Urinary bladder (tissue), 4 donors: Measurements from ENCODE around the gene FXYD1. TPM values are rescaled to one million over a fixed set of nuclear protein-coding genes. Genes with fewer than 3 reads are reported as not detected.

Experiments
- DNase-seq: peaks from one replicate; pipeline ENCODE4 v3.0.0-alpha.2; 2015; ENCODE audit errors: extremely low spot score
- H3K27ac ChIP-seq: one replicate; pipeline ENCODE4 v1.5.1; 2013; ENCODE audit warnings: low read depth, mild to moderate bottlenecking, moderate library complexity
- H3K36me3 ChIP-seq: one replicate; pipeline ENCODE4 v1.6.1; 2013; ENCODE audit warnings: mild to moderate bottlenecking, moderate library complexity; ENCODE audit not compliant: insufficient read depth
- H3K4me1 ChIP-seq: one replicate; pipeline ENCODE4 v1.6.1; 2013; ENCODE audit warnings: mild to moderate bottlenecking, moderate library complexity; ENCODE audit not compliant: insufficient read depth
- H3K4me3 ChIP-seq: one replicate; pipeline ENCODE4 v1.5.1; 2013; ENCODE audit warnings: low read depth, low read length
- WGBS: extraction: QIAGEN DNeasy Blood & Tissue Kit; methylation state at CpG from one replicate; pipeline ENCODE4 v1.1.7; 2013; 5-methylcytosine and 5-hydroxymethylcytosine counted together
- polyA plus RNA-seq: library from polyadenylated mRNA; stranded (reverse); fragments of 200-250 nt; gene quantifications from one replicate; pipeline ENCODE4 v1.2.3, GENCODE V29; 2013
- total RNA-seq: library from RNA; depleted of rRNA; stranded (reverse); fragments of >200 nt; gene quantifications from one replicate; pipeline ENCODE4 v1.2.3, GENCODE V29; 2014
- donor health status: healthy with polysubstance abuse.
- donor health status: healthy.

FXYD1 gene
- total and polyA plus RNA-seq, 2 donors: 26.9 to 121 TPM

DNA sequence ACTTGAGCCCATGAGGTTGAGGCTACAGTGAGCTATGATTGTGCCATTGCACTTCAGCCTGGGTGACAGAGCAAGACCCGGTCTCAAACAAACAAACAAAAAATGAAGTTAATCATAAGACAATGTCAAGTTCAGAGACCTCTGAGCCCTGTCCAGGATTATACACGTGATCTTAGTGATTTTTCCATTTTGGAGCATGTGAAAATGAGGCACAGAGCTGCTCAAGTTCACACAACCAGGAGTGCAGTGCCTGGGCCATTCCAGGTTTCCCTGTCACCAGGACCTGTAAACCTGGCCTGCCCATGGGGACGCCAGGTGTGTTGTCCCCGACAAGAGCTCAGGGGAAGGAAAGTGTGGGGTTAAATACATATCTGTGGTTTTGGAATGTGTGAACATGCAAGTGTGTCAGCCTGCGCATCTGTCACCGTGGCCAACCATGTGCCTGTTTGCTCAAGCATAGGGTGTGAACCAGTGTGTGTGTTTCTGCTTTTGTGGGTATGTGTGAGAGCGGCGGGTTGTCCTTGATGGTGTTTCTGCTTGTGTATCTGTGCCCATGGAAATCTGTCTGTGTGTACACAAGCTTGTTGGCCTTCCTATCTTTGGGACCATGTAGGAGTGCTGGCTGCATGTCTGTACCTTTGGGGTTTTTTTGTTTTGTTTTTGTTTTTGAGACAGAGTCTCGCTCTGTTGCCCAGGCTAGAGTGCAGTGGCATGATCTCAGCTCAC is 1.5 kb upstream of the FXYD1 start:
- no peaks in the 10 kb centered on the region for H3K4me1 ChIP-seq
- no peak for DNase-seq
- WGBS: 73% methylated on average over 9 of the region's 9 CpGs
- H3K36me3 ChIP-seq: no peaks in the 10 kb centered on the region
- H3K27ac ChIP-seq: no peak overlapping the region
- no peak overlapping the region for H3K4me3 ChIP-seq

DNA sequence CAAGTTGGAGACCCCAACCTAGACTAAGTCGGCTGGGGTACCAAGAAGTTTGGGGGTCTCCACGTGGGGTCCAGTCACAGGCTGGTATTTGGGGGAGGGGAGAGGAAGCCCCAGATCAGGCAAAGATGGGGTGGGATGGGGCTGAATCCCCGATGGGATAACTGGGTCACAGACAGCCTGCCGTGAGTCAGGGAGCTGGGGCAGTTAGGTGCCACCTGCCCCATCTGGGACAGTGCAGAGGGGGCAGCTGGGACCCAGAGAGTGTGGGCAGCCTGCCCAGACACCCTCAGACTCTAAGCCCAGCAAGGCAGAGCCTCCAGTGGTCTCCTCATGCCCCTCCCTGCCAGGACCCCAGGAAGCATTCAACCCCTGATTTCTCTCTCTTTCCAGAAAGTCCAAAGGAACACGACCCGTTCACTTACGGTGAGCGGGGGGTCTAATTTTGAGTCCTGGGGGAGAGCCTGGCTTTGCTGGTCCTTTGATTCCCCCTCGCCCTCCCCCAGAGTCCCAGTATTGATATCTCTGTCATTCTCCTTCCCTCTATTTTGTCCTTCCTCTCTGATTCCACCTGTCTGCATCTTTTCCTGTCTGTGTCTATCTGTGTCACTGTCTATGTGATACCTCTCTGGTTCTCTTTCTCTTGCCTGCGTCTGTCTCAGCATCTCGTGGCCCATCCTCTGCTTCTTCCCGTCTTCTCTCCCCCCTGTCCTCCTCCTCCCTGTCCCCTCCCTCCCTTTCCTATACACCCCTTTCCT is 1.8 kb downstream of the FXYD1 start:
- DNase-seq: no peak
- H3K27ac ChIP-seq: peak overlapping the region; percentile 69
- 55% methylated on average over 12 of the region's 12 CpGs for WGBS
- H3K36me3 ChIP-seq: no peaks in the 10 kb centered on the region
- peak overlapping the region; percentile 8 for H3K4me3 ChIP-seq
- no peaks in the 10 kb centered on the region for H3K4me1 ChIP-seq

DNA sequence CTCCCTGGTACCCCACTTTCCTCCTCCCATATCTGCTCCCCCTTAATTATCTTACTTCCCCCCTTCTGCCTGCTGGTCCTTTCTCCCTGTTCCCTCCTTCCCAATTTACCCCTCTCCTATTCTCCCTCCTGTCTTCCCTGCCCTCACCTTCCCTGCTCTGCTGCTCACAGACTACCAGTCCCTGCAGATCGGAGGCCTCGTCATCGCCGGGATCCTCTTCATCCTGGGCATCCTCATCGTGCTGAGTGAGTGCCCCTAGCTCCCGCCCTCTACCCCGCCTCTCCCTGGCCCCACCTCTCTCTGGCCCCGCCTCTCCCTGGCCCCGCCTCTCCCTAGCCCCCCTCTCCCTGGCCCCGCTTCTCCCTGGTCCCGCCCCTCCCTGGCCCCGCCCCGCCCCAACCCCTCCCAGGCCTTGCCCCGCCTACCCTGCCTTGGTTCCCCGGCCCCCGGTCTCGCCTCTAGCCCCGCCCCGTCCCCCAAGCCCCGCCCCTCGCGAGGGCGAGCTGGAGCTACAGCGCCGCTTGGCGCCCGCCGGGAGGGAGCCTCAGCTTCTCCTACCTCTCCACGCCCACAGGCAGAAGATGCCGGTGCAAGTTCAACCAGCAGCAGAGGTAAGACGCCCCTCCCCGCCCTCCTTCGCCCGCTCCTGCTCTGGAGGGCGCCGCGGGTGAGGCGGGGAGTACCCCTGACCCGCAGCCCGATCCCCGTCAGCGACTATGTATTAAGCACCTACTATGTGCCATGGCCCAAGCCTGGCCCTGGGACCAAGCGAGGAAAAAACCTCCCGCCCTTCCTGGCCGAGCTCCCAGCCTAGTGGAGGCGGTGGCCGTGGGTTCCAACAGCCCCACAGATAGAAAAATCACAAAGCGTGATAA is 2.6 kb downstream of the FXYD1 start:
- WGBS: 7% methylated on average over 48 of the region's 48 CpGs
- Histone ChIP-seq H3K27ac (no peak overlapping the region), H3K4me1 (no peaks in the 10 kb centered on the region), H3K4me3 (peak overlapping the region; percentile 8), H3K36me3 (no peaks in the 10 kb centered on the region)
- DNase-seq: no peak

DNA sequence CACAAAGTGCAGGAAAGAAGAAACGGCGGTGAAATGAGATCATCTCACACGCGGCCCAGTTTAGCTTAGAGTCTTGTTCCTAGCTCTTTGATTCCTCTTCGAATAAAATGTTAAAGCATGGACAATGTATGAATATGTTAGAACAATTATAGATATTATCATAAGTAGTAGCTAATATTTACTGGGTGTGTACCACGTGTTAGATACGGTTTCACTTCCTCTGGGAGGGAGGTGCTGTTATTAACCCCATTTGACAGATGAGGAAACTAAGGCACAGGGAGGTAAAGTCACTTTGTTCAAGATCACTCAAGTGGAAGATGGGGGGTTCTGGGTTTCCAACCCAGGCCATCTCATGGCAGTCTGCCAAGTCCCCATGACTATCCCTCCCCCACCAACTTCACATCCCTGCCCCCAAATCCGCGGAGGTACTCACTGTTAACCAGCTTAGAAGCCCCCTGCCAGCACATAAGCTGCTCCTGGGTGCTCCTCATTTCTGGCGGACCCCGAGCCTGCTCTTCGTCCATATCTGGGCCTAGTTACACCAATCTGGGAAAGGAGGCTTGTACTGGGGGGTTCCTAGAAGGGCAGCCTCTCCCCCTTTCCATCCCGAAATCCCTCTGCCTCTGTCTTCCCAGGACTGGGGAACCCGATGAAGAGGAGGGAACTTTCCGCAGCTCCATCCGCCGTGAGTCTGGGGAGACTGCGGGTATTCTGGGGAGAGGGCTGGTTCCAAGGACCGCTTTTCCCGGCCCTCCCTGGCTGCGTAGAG is 3.4 kb downstream of the FXYD1 start:
- DNase-seq: no peak
- no peaks in the 10 kb centered on the region for H3K36me3 ChIP-seq
- no peaks in the 10 kb centered on the region for H3K4me1 ChIP-seq
- 47% methylated on average over 21 of the region's 21 CpGs for WGBS
- no peak overlapping the region for H3K27ac ChIP-seq
- H3K4me3 ChIP-seq: no peak overlapping the region

DNA sequence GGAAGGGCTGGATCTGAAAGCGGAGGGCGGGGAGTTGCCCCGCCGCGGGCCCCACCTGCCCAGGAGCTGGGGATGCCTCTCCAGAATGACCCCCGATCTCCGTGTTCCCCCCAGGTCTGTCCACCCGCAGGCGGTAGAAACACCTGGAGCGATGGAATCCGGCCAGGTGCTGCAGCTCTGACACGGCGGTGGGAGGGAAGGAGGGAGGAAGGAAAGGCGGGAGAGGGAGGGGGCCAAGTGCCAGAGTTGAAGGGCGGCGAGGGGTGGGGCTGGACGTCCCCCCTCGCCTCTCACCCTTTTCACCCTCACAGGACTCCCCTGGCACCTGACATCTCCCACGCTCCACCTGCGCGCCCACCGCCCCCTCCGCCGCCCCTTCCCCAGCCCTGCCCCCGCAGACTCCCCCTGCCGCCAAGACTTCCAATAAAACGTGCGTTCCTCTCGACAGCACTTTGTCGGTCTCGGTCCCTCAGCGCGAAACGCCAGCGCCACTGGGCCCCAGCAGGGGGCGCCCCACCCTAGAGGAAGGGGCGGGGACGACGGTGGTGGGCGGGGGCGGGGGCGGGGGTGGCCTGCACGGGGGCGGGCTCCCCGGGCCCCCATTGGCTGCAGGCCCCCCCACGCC is 4.1 kb downstream of the FXYD1 start:
- 15% methylated on average over 45 of the region's 46 CpGs for WGBS
- Histone ChIP-seq H3K4me3 (no peak overlapping the region), H3K36me3 (no peaks in the 10 kb centered on the region), H3K4me1 (no peaks in the 10 kb centered on the region), H3K27ac (no peak overlapping the region)
- no peak for DNase-seq

DNA sequence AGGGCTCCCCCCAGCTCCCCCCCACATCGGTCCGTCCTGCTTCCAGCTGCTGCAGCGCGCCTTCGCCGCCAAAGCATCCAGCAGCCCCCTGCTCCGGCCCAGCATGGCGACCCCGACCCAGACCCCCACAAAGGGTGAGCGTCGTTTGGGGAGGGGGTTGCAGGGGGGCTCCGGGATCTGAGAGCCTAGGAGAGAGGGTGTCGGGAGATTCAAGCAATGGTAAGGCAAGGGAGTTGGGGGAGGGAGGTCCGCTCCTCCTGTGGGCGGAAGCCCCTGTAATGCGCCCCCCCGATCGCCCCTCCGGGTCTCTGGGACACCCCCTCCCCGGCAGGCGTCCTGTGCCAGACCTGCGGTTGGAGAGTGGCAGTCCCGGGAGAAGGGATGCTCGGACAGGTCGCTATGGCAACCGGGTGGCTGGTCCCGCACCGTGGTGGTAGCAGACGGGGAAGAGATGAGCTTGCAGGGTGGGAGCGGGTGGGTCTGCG is 4.6 kb downstream of the FXYD1 start, which contains the start of gene FXYD7:
Gene FXYD7 (plus strand): TSS at position 25 of the 485 bp plus-strand sequence. CDS start 79 bp downstream, at position 104.
- no peaks in the 10 kb centered on the region for H3K4me1 ChIP-seq
- H3K36me3 ChIP-seq: no peaks in the 10 kb centered on the region
- DNase-seq: no peak
- WGBS: 14% methylated on average over 31 of the region's 31 CpGs
- H3K27ac ChIP-seq: no peak within 1 kb of the TSS
- H3K4me3 ChIP-seq: no peak within 1 kb of the TSS

DNA sequence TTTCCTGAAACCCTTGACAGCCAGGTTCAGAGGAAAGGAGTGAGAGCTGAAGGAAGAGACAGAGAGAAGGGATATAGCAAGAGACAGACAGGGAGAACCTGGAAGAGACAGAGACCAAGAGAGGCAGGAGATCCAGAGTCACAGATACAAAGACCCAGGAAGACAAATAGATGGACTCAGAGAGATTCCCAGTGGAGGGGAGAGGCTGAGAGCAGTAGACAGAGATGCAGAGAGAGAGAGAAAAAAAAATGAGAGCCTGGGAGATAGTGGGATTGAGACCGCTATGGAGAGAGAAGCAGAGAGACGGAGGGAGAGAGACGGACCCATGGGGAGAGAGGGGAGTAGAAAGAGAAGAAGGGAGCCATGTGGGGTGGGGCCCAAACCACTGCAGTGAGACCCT is 5.2 kb downstream of the FXYD1 start:
- Histone ChIP-seq H3K4me1 (no peaks in the 10 kb centered on the region), H3K27ac (no peak overlapping the region), H3K4me3 (no peak overlapping the region), H3K36me3 (no peaks in the 10 kb centered on the region)
- 59% methylated on average over 3 of the region's 3 CpGs for WGBS
- no peak for DNase-seq

DNA sequence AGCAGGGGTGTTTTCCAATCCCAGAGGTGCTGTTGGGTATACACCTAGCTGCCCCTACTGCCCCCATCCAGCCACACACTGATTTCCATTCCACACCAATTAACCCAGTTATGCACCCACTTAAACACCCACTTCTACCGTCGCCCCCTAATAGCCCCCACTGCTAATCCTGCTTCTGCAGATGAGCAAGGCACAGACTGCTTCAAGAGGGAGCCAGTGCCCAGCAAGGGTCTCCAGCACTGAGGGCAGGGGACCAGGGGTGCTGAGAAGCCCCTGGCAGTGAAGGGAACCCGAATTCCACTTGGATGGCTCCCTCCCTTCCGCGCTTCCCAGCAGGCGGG is 5.6 kb downstream of the FXYD1 start:
- no peak overlapping the region for H3K27ac ChIP-seq
- no peaks in the 10 kb centered on the region for H3K4me1 ChIP-seq
- 44% methylated on average over 6 of the region's 6 CpGs for WGBS
- no peaks in the 10 kb centered on the region for H3K36me3 ChIP-seq
- no peak overlapping the region for H3K4me3 ChIP-seq
- DNase-seq: no peak

DNA sequence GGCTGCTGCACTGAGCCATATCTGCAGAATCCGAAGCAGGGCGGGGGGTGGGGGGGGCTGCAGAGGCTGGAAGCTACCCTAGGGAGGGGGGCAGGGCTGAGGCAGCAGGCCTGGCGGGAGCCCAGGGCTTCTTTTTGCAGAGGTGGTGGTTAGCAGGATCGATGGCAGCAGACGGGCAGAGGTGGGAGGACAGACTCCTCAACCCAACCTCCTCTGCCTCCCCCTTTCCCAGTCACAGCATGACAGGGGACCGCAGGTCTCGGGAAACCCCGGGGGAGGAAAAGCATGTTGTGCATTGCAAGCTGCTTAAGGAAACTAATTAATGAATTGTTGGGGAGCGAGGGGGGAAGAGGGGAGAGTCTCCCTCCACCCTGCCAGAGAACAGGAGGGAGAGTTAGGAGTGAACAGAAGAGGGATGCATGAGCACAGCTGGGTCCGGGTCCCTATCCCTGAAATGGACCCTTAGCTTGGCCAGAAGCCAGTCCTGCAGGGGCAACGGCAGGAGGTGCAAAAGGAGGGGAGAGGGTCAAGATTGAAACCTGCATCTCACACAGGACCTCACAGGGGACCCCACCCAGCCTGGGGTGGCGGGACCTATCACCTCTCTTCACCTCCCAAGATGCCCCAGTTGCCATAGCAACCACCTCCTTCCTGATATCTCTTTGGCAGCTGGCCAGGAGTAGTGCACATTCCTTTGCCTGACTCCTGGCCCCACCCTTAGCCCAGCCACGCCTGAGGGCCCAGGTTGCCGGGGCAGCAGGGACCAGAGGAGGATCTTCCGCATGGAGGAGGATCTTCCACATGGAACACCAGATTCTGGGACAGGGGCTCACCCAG is 6.2 kb downstream of the FXYD1 start:
- DNase-seq: no peak
- WGBS: 32% methylated on average over 15 of the region's 15 CpGs
- no peak overlapping the region for H3K27ac ChIP-seq
- H3K4me1 ChIP-seq: no peaks in the 10 kb centered on the region
- no peaks in the 10 kb centered on the region for H3K36me3 ChIP-seq
- no peak overlapping the region for H3K4me3 ChIP-seq

DNA sequence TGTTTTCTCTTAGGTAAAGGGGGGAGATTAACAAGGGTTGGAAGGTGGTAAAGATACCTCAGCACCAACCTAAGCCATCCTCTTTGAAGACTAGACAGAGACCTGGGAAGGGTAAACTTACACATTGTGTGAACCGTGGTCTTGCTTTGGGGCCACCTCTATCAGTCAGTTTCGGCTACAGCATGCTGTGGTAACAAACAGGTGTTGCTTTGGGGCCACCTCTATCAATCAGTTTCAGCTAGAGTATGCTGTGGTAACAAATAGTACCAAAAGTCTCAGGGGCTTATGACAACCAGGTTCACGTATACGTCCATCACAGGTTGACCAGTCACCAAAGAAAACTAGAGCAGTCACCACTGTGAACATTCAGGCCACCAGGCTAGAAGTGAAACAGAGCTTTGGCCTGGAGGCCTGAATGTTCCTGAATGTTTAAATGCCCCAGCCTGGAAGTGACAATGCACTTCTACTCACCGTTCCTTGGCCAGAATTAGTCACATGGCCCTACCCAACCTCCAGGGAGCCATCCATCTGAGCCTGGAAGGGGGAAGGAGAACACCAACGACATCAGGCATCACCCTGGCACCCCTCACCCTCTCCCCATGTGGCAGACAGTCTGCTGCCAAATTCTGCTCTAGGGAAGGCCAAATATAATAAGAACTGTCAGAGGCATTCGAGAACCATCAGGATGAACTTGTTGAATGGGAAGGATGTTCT is 8.3 kb downstream of the FXYD1 start:
- WGBS: 78% methylated on average over 7 of the region's 7 CpGs
- Histone ChIP-seq H3K4me3 (no peak overlapping the region), H3K27ac (no peak overlapping the region), H3K36me3 (no peaks in the 10 kb centered on the region), H3K4me1 (no peaks in the 10 kb centered on the region)
- no peak for DNase-seq

DNA sequence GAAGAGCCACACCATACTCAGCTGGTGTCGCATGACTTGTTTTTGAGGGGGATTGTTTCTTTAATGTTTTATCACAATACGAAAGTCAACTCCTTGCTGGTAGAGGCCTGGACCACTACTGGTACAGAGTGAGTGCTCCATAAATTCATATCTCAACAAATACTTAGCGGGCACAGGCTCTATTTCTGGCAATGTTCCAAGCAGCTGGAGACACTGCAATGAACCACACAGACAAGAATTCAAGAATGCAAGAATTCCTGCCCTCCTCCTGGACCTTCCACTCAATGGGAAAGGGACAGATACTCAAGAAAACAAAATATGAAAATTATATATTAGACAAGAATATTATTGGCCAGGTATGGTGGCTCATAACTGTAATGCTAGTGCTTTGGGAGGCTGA is 10.8 kb downstream of the FXYD1 start:
- 77% methylated on average over 3 of the region's 3 CpGs for WGBS
- DNase-seq: no peak
- Histone ChIP-seq H3K4me1 (no peaks in the 10 kb centered on the region), H3K27ac (no peak overlapping the region), H3K4me3 (no peak overlapping the region), H3K36me3 (no peaks in the 10 kb centered on the region)
